ENCODE results near the gene ARHGEF28. TPM values are rescaled to one million over a fixed set of nuclear protein-coding genes. Genes with fewer than 3 reads are reported as not detected.
A peak's percentile ranks its signal among the peaks of the same experiment; 100 is the strongest.

The ARHGEF28 gene
- total and polyA plus RNA-seq, 8 donors: 13.9 to 156 (median 55.7) TPM

- intact Hi-C loops (cut with DNase I; ENCODE audit: low total_unique reads): no loop called here
- peaks cover 8 to 42% (median 20%) of the 10 kb centered on the region in 4 donors for H3K4me1 ChIP-seq
- no peaks in the 10 kb centered on the region for H3K36me3 ChIP-seq
- no peaks in the 10 kb centered on the region for H3K9me3 ChIP-seq
- no peak for DNase-seq
- no peaks in the 10 kb centered on the region for H3K27me3 ChIP-seq
- TF ChIP-seq EP300 (IDR thresholded peaks at IDR 0.05) (no peak), POLR2AphosphoS5 (IDR thresholded peaks at IDR 0.05) (no peak), POLR2A (IDR thresholded peaks at IDR 0.05) (no peak)
- TF ChIP-seq, protein P1, sequence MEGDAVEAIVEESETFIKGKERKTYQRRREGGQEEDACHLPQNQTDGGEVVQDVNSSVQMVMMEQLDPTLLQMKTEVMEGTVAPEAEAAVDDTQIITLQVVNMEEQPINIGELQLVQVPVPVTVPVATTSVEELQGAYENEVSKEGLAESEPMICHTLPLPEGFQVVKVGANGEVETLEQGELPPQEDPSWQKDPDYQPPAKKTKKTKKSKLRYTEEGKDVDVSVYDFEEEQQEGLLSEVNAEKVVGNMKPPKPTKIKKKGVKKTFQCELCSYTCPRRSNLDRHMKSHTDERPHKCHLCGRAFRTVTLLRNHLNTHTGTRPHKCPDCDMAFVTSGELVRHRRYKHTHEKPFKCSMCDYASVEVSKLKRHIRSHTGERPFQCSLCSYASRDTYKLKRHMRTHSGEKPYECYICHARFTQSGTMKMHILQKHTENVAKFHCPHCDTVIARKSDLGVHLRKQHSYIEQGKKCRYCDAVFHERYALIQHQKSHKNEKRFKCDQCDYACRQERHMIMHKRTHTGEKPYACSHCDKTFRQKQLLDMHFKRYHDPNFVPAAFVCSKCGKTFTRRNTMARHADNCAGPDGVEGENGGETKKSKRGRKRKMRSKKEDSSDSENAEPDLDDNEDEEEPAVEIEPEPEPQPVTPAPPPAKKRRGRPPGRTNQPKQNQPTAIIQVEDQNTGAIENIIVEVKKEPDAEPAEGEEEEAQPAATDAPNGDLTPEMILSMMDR (IDR thresholded peaks at IDR 0.05): no peak
- H3K27ac ChIP-seq: no peak overlapping the region
- no peak overlapping the region for H3K4me3 ChIP-seq
- WGBS, 5 donors: 76 to 88% (median 80%) methylated on average over 3 of the region's 3 CpGs
These were observed 42.6 kb downstream of the ARHGEF28 start for GRCh38 chr5:73668486-73669111.

DNA sequence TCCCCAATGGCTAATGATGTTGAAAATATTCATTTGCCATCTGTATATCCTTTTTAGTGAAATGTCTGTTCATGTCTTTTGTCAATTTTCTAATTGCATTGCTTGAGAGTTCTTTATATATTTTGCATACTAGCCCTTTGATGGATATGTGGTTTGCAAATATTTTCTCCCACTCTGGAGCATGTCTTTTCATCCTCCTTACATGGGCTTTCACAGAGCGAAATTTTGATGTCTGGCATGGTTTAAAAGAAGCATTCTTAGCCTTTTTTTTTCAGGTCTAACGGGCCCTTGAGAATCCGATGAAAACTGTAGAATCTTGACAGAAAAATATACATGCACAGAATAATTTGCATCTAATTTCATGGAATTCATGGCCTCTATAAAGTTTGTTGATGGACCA is 44.7 kb downstream of the ARHGEF28 start:
- no peak for DNase-seq
- intact Hi-C loops (cut with DNase I; ENCODE audit: low total_unique reads): no loop called here
- TF ChIP-seq EP300 (IDR thresholded peaks at IDR 0.05): no peak
- TF ChIP-seq, protein P1 (IDR thresholded peaks at IDR 0.05): no peak
- TF ChIP-seq POLR2AphosphoS5 (IDR thresholded peaks at IDR 0.05): no peak
- TF ChIP-seq POLR2A (IDR thresholded peaks at IDR 0.05): no peak
- Histone ChIP-seq H3K4me1 (peaks cover 19 to 53% (median 31%) of the 10 kb centered on the region in 4 donors), H3K27me3 (no peaks in the 10 kb centered on the region), H3K9me3 (no peaks in the 10 kb centered on the region), H3K36me3 (no peaks in the 10 kb centered on the region), H3K27ac (no peak overlapping the region), H3K4me3 (no peak overlapping the region)
- 76 to 89% (median 87%) methylated on average over 3 of the region's 3 CpGs for WGBS, 5 donors

DNA sequence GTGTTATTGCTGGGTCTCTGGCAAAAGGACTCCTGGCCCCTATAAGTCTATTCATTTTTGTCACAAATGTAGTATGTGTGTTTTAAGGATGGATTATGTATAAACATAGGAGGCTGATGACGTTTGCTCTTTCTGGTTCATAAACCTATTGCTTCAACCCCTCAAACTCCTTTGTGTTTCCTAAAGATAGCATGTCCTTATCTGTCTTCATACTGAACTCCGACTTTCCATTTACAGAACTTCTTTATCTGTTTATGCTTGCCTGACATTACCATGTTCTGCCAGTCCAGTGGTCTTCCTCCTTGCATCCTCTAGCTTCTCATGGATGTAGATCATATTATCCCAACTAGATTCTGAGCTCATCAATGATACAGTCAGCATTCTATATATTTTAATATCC is 46.1 kb downstream of the ARHGEF28 start:
- peaks cover 19 to 62% (median 34%) of the 10 kb centered on the region in 4 donors for H3K4me1 ChIP-seq
- H3K36me3 ChIP-seq: no peaks in the 10 kb centered on the region
- H3K9me3 ChIP-seq: no peaks in the 10 kb centered on the region
- H3K27ac ChIP-seq: peak overlapping the region in 4 of 5 donors; percentile 77 to 80 (median 78)
- H3K27me3 ChIP-seq: no peaks in the 10 kb centered on the region
- DNase-seq: no peak
- TF ChIP-seq EP300 (IDR thresholded peaks at IDR 0.05) (no peak), POLR2A (IDR thresholded peaks at IDR 0.05) (no peak), POLR2AphosphoS5 (IDR thresholded peaks at IDR 0.05) (no peak)
- TF ChIP-seq, protein P1 (IDR thresholded peaks at IDR 0.05): no peak
- intact Hi-C loops (cut with DNase I; ENCODE audit: low total_unique reads): no loop called here
- WGBS, 5 donors: 20 to 44% (median 26%) methylated on average over 2 of the region's 2 CpGs
- no peak overlapping the region for H3K4me3 ChIP-seq

DNA sequence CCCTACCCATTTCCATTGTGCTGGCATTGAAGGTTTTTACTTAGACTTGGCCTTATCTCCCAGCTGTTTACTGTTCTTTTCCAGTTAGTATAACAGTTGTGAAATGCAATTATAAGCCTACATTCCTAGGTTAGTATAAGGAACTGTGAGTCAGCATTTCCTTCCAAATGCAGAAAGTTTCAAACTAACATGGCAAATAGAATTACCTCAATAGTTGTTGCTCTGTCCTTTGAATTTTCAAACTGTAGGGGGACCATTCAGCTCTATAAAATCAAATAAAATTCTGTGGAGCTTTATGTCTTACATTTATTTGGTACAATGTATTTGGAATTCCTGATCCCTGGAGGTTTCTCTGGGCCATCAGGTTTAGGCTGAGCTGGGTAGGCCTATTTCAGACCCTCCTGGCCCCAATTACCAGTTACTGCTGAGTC is 47.2 kb downstream of the ARHGEF28 start:
- no peak overlapping the region for H3K4me3 ChIP-seq
- intact Hi-C loops (cut with DNase I; ENCODE audit: low total_unique reads): no loop called here
- H3K9me3 ChIP-seq: no peaks in the 10 kb centered on the region
- no peaks in the 10 kb centered on the region for H3K27me3 ChIP-seq
- TF ChIP-seq POLR2AphosphoS5 (IDR thresholded peaks at IDR 0.05): peak in 2 of 3 donors; percentile 55 to 78
- TF ChIP-seq, protein P1 (IDR thresholded peaks at IDR 0.05): no peak
- DNase-seq: peak in 1 of 2 donors; percentile 70
- H3K27ac ChIP-seq: peak overlapping the region; percentile 77 to 85 (median 79)
- no peaks in the 10 kb centered on the region for H3K36me3 ChIP-seq
- peaks cover 19 to 71% (median 36%) of the 10 kb centered on the region in 4 donors for H3K4me1 ChIP-seq
